Stimulated activated CD4-positive, alpha-beta T cell treated with anti-CD3 and anti-CD28 coated beads, Interleukin-12 subunit alpha, Interleukin-12 subunit beta, amount 100 ng/mL, for 48 hours (primary cell): ENCODE results near the gene HTT.

Experiments
- DNase-seq, 3 donors: peaks; one replicate each; pipeline ENCODE4 v3.0.0-alpha.2; 2020; ENCODE audit warnings: low read depth in 2 of 3, low spot score in 1 of 3

HTT gene

GRCh38 chr4:3247399-3248177 is 173.1 kb downstream of the HTT start:
- no peak for DNase-seq

GRCh38 chr4:3248178-3248480 is 173.6 kb downstream of the HTT start:
- DNase-seq: no peak

- no peak for DNase-seq
Observed at GRCh38 chr4:3248811-3249661, 174.6 kb downstream of the HTT start, which contains the start of gene MSANTD1. TSS of gene MSANTD1 (plus strand) at chr4:3249159. CDS start at chr4:3249223, 64 bp downstream.

GRCh38 chr4:3249711-3250437 is 175.4 kb downstream of the HTT start:
- DNase-seq: no peak

GRCh38 chr4:3250438-3250955 is 176.0 kb downstream of the HTT start:
- DNase-seq: no peak

- DNase-seq: no peak
Observed at GRCh38 chr4:3250956-3251690, 176.6 kb downstream of the HTT start.

- DNase-seq: no peak
Observed at GRCh38 chr4:3251691-3252479, 177.4 kb downstream of the HTT start.

GRCh38 chr4:3252480-3252828 is 178.0 kb downstream of the HTT start:
- DNase-seq: no peak

- no peak for DNase-seq
Observed at GRCh38 chr4:3252831-3253641, 178.6 kb downstream of the HTT start.

- no peak for DNase-seq
Observed at GRCh38 chr4:3253808-3254207, 179.3 kb downstream of the HTT start.

- DNase-seq: no peak
Observed at GRCh38 chr4:3254302-3255131, 180.0 kb downstream of the HTT start.

GRCh38 chr4:3255611-3256186 is 181.2 kb downstream of the HTT start:
- no peak for DNase-seq

- no peak for DNase-seq
Observed at GRCh38 chr4:3256230-3257102, 182.0 kb downstream of the HTT start.

- DNase-seq: no peak
Observed at GRCh38 chr4:3257103-3257555, 182.6 kb downstream of the HTT start.

- no peak for DNase-seq
Observed at GRCh38 chr4:3257556-3258482, 183.3 kb downstream of the HTT start.
